GM19035 (cell line): ENCODE measurements around the gene PDGFD.
"Not testable (repeated sequence)": the region's sequence is repeated elsewhere in the genome, so short reads cannot be mapped to it uniquely, and the experiment has no call there.

ENCODE experiments used
- ATAC-seq: cut with Tn5 transposase; IDR thresholded peaks from one replicate; pipeline ENCODE4 v1.9.1; 2021; ENCODE audit not compliant: unreplicated experiment

The PDGFD gene

GRCh38 chr11:104057908-104058307 is 106.0 kb downstream of the PDGFD start:
- no peak for ATAC-seq

DNA sequence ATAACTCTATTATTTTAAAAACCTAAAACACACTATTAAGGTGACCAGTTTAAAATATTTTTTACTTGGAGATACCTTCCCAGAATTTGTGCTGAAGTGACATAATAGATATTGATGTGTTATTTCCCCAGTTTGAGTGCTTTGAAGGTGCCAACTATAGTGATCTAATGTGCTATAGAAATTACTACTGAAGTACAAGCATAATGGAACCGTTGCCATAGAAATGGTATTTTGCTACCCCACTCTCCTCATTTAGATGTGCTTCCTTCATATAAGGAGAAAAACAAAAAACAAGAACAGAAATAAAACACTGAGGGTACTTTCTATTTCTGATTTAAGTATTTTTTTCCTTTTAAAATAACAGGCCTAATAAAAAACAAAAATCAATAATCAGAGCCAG is 108.4 kb downstream of the PDGFD start:
- no peak for ATAC-seq

- no peak for ATAC-seq
Observed at GRCh38 chr11:104054911-104055529, 108.9 kb downstream of the PDGFD start.

GRCh38 chr11:104053743-104054478 is 110.0 kb downstream of the PDGFD start:
- ATAC-seq, result no peak

- no peak for ATAC-seq
Observed at GRCh38 chr11:104051778-104052177, 112.2 kb downstream of the PDGFD start.

- ATAC-seq, result no peak
Observed at GRCh38 chr11:104049116-104049515, 114.8 kb downstream of the PDGFD start.

DNA sequence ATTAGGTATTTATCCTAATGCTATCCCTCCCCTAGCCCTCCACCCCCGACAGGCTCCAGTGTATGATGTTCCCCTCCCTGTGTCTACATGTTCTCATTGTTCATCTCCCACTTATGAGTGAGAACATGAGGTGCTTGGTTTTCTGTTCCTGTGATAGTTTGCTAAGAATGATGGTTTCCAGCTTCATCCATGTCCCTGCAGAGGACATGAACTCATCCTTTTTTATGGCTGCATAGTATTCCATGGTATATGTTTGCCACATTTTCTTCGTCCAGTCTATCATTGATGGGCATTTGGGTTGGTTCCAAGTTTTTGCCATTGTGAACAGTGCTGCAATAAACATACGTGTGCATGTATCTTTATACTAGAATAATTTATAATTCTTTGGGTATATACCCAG is 117.1 kb downstream of the PDGFD start:
- not testable (repeated sequence) for ATAC-seq

- no peak for ATAC-seq
Observed at GRCh38 chr11:104046331-104046730, 117.6 kb downstream of the PDGFD start.

DNA sequence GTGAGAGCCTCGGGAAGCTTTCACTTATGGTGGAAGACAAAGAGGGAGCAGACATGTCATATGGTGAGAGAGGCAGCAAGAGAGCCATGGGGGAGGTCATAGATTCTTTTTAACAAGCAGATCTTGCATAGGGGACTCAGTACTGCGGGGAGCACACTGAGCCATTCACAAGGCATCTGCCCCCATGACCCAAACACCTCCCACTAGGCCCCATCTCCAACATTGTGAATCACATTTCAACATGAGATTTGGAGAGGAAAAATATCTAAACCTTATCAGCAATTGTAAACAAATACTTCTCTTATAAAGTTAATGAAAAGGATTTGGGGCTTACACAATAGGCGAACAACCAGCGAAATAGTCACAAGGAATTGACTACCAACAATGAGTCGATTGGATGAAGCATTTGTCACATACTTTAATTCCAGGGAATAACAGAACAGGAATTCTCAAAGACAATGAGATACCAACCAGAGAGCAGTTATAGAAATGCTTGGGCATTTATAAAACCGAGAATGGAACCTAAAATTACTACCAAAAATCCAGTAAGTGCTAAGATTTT is 120.2 kb downstream of the PDGFD start:
- no peak for ATAC-seq

GRCh38 chr11:104043142-104043541 is 120.8 kb downstream of the PDGFD start:
- no peak for ATAC-seq

DNA sequence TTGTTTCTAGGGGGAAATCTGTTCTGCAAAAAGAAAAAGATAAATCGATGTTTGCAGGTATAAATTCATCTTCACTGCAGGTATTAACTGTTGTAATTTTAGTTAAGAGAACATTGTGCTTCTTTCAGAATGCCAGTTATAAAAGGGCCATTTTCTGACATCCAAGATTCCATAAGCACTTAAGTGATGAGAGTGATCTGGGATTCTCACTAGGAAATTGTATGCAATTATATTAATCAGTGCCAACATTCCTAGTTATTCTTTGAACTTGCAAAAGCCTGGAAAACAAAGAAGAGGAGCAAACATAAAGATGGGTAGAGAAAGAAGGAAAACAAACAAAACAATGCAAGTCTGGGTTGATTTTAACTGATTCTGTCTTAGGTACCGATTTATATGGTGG is 122.2 kb downstream of the PDGFD start:
- no peak for ATAC-seq

GRCh38 chr11:104036995-104037394 is 127.0 kb downstream of the PDGFD start:
- no peak for ATAC-seq

DNA sequence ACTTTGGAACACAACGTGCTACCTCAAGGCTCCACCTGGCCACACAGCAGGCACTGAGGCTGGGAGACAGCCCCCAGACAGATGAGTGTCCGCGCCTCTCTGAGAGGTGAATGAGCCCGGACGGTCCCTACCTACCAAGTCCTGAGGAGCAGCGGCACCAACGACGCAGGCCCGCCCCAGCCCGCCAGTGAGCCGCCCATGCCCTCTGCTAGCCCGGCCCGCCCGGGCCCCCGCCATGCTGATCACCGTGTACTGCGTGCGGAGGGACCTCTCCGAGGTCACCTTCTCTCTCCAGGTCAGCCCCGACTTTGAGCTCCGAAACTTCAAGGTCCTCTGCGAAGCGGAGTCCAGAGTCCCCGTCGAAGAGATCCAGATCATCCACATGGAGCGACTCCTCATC is 127.4 kb downstream of the PDGFD start, which contains the start of gene DDI1:
DDI1 (plus strand) TSS at position 53 of the 400 bp plus-strand sequence; CDS start at position 236, 183 bp downstream.
- no peak for ATAC-seq

GRCh38 chr11:104033561-104033960 is 130.4 kb downstream of the PDGFD start:
- no peak for ATAC-seq

GRCh38 chr11:104033134-104033533 is 130.8 kb downstream of the PDGFD start:
- no peak for ATAC-seq

GRCh38 chr11:104028476-104029263 is 135.3 kb downstream of the PDGFD start:
- ATAC-seq, result no peak

DNA sequence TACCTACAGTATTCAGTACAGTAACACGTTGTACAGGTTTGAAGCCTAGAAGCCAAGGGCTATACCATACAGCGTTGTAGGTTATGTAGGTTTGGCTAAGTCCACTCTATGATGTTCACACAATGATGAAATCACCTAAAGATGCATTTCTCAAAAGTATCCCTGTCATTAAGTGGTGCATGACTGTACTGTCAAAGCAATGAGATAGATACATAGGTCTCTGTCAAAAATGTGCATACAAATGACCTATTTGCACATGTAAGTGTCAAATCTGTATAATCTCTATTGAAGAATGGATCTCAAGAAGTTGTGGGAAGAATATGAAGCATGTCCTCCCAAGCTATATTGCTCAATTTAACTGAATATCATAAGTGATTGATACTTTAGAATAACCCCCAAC is 139.4 kb downstream of the PDGFD start:
- no peak for ATAC-seq

GRCh38 chr11:104015649-104016415 is 148.1 kb downstream of the PDGFD start:
- peak; percentile 94 for ATAC-seq

DNA sequence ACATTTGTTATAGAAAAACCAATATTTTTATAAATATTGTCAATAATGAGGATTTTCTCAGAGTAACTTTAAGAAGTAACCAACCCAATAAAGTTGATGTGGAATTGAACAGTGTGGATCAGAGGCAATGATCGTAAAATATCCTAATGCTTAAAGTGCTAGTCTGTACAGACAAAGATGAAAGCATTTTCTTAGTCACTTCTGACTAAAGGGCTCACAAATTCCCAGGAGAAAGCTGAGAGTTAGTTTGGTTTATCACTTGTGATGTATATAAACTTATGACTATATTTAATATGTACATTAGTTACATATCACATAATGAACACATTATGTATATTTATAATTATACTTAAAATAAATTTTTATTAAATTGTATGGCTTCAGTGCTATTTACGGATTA is 152.9 kb downstream of the PDGFD start:
- no peak for ATAC-seq

- ATAC-seq, result no peak
Observed at GRCh38 chr11:104009744-104010143, 154.2 kb downstream of the PDGFD start.
